Muscle layer of duodenum (tissue), 2 donors: Measurements from ENCODE around the gene AGFG2.
"Not testable (repeated sequence)": the region's sequence is repeated elsewhere in the genome, so short reads cannot be mapped to it uniquely, and the experiment has no call there.

Experiments
- H3K27ac ChIP-seq: one replicate; pipeline ENCODE4 v1.7.0; 2013; ENCODE audit warnings: mild to moderate bottlenecking, low read length
- H3K27me3 ChIP-seq: one replicate; pipeline ENCODE4 v1.7.0; 2013; ENCODE audit warnings: low read depth, mild to moderate bottlenecking, control low read depth, low read length
- H3K36me3 ChIP-seq, 2 donors: one replicate each; pipeline ENCODE4 v1.7.0; 2013; ENCODE audit warnings: low read length in 2 of 2, control low read depth in 1 of 2, mild to moderate bottlenecking in 1 of 2; ENCODE audit not compliant: insufficient read depth in 2 of 2, control insufficient read depth in 1 of 2
- H3K4me1 ChIP-seq, 2 donors: one replicate each; pipeline ENCODE4 v1.7.0; 2013; ENCODE audit warnings: low read length in 2 of 2, mild to moderate bottlenecking in 2 of 2, control low read depth in 1 of 2, moderate library complexity in 1 of 2; ENCODE audit not compliant: insufficient read depth in 2 of 2, control insufficient read depth in 1 of 2
- H3K4me3 ChIP-seq, 2 donors: one replicate each; pipeline ENCODE4 v1.7.0; 2013; ENCODE audit warnings: low read length in 2 of 2, low read depth in 1 of 2, mild to moderate bottlenecking in 1 of 2
- H3K9me3 ChIP-seq, 2 donors: one replicate each; pipeline ENCODE4 v1.7.0; 2013; ENCODE audit warnings: low read length in 2 of 2, control low read depth in 1 of 2, mild to moderate bottlenecking in 1 of 2; ENCODE audit not compliant: control insufficient read depth in 1 of 2
- donor health status: healthy.

AGFG2 gene

DNA sequence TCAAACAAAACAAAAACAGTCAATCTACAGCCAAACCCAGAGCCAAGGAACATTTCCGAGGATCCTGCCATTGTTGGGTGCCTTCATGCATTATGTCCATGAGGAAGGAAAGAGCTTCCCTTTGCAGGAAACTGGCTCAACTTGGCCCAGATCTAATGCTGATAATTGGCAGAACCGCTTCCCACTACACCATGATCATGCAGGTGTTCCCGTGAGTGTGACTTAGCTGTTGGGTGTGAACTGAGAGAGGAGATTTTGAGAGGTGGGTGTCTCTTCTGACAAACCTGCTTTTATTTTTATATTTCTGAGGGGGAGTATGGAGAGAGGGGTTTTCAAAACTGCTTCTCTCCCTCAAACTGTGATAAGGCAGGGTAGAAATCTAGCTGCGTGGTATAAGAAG lies 20.1 kb downstream of the AGFG2 start:
- H3K27ac ChIP-seq: no peak overlapping the region
- no peak overlapping the region for H3K4me3 ChIP-seq
- peaks cover 10 to 38% of the 10 kb centered on the region in 2 donors for H3K36me3 ChIP-seq
- H3K27me3 ChIP-seq: no peaks in the 10 kb centered on the region
- H3K9me3 ChIP-seq: no peaks in the 10 kb centered on the region
- peaks cover 0 to 5% of the 10 kb centered on the region in 2 donors for H3K4me1 ChIP-seq

DNA sequence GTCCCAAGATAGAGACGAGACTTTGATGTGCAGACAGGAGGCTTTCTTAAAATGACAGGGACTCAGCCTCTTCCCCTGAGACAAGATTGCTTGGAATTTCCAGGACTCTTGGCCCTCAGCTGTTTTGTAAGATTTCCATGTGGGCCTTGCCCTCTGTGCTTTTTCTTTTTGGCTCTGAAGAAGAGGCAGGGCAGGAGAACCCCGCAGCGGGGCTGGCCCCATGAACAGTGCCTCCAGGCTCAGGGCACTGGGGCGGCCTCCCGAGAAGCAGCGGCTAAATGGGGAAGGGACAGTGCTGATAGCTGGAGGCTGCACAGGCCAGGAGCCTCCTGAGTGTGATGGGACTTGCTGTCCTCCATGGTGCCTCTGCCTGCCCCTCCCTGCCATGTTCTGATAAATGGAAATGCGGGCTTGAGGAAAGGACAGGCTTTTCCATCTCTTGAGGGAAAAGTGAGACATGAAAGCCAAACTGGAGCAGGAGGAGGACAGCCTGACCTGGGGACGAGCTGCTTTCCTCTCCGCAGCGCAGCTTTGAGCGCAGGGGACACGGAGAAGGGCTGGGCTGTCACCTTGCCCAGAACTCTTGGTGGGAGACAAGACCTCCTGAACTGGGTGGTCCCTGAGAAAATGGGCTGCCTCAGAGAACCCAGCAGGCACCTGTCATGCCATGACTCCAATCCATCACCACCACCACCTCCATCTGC lies 22.6 kb downstream of the AGFG2 start:
- no peak overlapping the region for H3K27ac ChIP-seq
- no peak overlapping the region for H3K4me3 ChIP-seq
- H3K9me3 ChIP-seq: no peaks in the 10 kb centered on the region
- H3K27me3 ChIP-seq: no peaks in the 10 kb centered on the region
- peaks cover 0 to 5% of the 10 kb centered on the region in 2 donors for H3K4me1 ChIP-seq
- H3K36me3 ChIP-seq: peaks cover 4 to 22% of the 10 kb centered on the region in 2 donors

DNA sequence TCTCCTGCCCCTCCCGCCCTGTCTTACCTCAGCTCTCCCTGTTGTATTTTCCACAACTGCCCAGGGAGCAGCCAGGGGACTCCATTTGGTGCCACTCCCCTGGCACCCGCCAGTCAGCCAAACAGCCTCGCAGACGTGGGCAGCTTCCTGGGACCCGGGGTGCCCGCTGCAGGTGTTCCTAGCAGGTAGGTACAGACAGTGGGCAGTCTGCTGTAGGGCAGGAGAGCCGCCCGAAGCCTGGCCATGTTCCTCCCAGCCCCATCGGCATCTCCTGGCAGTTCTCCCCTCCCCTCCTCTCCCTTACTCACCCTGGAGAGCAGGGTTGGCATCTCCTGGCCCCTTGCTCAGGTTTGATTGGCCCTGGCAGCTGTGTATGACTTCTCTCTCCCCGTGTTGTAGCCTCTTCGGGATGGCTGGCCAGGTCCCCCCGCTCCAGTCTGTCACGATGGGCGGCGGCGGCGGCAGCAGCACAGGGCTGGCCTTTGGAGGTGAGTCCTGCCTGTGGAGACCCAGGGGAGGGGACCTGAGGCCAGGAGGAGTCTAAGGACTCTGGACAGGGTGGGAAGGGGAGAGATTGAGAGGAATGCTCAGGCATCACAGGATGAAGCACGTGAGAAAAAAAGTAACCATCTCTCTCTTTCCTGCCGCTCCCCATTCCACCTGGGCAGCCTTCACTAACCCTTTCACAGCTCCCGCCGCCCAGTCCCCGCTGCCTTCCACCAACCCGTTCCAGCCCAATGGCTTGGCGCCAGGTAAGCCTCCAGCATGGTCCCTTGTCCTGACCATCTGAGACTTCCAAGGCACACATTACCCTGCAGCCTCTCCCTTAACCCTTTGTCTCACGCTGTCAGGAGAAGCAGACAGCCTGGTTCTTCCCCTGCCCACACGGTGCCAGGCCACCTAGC lies 23.4 kb downstream of the AGFG2 start:
- Histone ChIP-seq H3K36me3 (peaks cover 4 to 18% of the 10 kb centered on the region in 2 donors), H3K9me3 (no peaks in the 10 kb centered on the region), H3K27ac (no peak overlapping the region), H3K4me3 (no peak overlapping the region), H3K27me3 (no peaks in the 10 kb centered on the region), H3K4me1 (peaks cover 0 to 5% of the 10 kb centered on the region in 2 donors)

DNA sequence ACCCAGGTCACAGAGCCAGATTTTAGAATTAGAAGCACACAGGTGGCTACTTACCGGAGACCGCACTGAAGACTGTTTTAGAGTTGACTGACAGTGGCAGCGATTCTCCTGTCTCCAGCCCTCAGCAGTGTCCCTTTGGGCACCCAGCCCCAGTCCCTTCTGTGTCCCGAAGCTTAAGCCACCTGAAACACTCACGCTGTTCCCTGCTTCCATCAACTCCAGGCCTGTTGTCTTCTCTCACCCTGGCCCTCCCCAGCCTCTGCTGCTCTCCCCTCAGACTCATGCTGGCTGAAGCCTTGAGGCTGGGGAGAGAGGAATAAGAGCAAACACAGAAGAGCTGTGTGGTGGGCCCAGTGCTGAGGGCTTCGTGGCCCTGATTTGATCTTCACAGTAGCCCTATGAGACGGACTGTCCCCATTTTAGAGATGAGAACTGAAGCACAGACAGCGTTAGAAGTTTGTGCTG lies 24.1 kb downstream of the AGFG2 start:
- Histone ChIP-seq H3K9me3 (no peaks in the 10 kb centered on the region), H3K36me3 (peaks cover 4 to 18% of the 10 kb centered on the region in 2 donors)

DNA sequence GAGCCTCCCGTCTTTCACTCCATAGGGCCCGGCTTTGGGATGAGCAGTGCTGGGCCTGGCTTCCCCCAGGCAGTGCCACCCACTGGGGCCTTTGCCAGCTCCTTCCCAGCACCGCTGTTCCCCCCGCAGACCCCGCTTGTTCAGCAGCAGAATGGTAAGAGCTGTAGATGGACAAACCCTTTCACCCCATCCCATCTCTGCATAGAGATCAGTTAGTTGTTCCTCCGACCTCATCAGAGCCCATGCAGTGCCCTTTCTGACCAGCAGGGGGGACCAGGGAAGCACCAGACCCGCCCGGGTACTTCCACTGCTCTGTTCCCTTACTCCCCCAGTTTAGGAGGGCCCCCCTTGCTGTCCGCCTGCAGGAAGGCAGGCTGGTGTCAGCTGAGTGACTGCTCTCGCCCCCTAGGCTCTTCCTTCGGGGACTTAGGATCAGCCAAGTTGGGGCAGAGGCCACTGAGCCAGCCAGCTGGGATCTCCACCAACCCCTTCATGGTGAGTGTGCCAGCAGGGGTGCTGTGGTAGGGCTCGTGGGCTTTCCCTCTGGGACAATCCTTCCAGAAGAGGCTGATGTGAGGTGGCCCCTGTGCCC lies 24.9 kb downstream of the AGFG2 start:
- peaks cover 0 to 5% of the 10 kb centered on the region in 2 donors for H3K4me1 ChIP-seq
- H3K27ac ChIP-seq: no peak overlapping the region

More for the DNA sequence above, 24.1 kb downstream of the AGFG2 start:
- Histone ChIP-seq H3K27ac (no peak overlapping the region), H3K27me3 (no peaks in the 10 kb centered on the region), H3K4me1 (peaks cover 0 to 5% of the 10 kb centered on the region in 2 donors), H3K4me3 (no peak overlapping the region)

DNA sequence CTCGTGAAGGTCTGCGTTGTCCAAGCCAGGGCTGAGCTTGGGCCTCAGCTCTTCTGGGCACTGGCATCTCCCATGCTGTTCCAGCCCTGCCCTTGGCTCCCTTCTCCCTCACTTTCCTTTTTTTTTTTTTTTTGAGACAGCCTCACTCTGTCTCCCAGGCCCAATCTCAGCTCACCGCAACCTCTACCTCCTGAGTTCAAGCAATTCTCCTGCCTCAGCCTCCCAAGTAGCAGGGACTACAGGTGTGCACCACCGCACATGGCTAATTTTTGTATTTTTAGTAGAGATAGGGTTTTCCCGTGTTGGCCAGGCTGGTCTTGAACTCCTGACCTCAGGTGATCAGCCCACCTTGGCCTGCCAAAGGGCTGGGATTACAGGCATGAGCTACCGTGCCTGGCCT lies 25.4 kb downstream of the AGFG2 start:
- H3K36me3 ChIP-seq: peaks cover 4 to 18% of the 10 kb centered on the region in 2 donors
- not testable (repeated sequence) for H3K27me3 ChIP-seq, H3K4me3 ChIP-seq, H3K27ac ChIP-seq, H3K4me1 ChIP-seq, H3K9me3 ChIP-seq

More for the DNA sequence above, 24.9 kb downstream of the AGFG2 start:
- Histone ChIP-seq H3K27me3 (no peaks in the 10 kb centered on the region), H3K4me3 (no peak overlapping the region), H3K9me3 (no peaks in the 10 kb centered on the region), H3K36me3 (peaks cover 4 to 18% of the 10 kb centered on the region in 2 donors)

DNA sequence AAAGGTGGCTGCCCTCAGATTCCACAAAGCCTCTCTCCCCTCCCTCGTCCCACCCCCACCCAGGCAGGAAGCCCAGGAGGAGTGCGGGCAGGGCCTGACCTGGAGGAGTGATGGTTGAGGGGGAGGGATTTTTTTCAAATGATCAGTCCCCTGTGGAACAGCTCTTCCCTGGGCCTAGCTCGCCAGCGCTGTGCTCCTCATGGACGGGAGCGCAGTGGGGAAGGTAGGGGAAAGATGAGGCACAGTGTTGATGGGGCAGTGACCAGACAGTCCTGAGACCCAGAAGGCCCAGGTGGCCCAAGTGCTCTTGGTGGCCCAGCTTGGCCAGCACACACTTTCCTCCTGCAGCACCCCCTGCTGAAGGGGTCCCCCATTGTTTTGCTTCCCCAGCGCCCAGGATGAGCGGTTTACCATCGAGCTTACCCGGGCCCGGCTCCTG lies 26.1 kb downstream of the AGFG2 start:
- Histone ChIP-seq H3K4me3 (no peak overlapping the region), H3K27me3 (no peaks in the 10 kb centered on the region), H3K27ac (no peak overlapping the region), H3K4me1 (peaks cover 0 to 10% of the 10 kb centered on the region in 2 donors), H3K36me3 (peaks cover 4 to 18% of the 10 kb centered on the region in 2 donors), H3K9me3 (no peaks in the 10 kb centered on the region)

DNA sequence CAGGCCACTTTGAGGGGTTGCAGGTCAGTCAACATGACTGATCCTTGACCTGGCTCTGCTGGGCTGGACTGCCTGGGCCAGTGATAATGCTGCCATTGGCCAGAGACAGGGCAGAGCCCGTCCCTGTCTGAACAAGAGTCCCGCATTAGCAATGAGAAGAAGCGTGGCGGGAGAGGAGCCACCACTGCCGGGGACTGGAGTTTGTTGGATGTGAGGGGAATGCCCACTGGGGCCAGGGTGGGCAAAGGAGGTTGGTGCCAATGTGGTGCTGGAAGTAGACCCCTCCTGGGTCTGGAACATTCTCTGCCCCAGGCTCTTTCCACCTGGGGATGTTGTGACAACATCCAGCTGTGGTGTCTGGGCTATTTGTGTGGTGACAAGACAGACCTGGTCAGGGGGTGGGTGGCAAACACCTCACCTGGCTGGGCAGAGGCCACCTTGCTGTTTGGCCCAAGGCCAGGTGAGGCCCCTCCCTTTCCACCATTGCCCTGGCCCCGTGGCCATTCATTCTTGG lies 27.1 kb downstream of the AGFG2 start:
- Histone ChIP-seq H3K9me3 (no peaks in the 10 kb centered on the region), H3K36me3 (peaks cover 4 to 18% of the 10 kb centered on the region in 2 donors), H3K27me3 (no peaks in the 10 kb centered on the region), H3K27ac (no peak overlapping the region), H3K4me1 (peaks cover 0 to 19% of the 10 kb centered on the region in 2 donors), H3K4me3 (no peak overlapping the region)

DNA sequence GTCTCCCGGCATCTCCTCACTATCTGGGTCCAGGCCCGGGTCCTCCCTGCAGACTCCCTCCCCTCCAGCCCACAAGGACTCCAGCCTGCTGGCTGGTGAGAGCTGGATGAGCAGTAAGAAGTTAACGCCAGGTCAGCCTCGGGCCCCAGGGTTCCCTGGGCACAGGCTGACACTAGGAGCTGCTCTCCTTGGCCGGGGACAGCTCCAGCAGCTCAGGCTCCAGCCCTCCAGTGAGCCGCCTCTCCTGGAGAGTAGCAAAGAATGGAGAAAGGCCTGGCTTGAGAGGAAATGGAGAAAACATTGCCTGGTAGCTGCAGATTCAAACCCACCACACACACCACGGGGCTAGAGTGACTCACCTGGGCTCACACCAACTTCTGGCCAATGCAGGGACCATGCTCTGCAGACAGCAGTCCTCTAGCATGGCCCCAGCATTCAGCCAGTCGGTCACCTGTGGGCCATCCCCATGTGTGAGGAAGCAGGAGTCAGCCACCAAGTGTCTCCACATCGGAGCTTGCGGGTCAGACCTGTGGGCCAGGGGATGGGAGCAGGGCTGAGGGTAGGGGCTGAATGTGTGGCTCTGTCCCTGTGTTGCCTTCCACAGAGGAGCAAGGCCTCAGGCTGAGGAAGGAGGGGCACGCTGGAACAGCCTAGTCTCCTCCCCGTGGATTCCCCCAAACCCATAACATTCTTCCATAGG lies 28.2 kb downstream of the AGFG2 start:
- peaks cover 0 to 21% of the 10 kb centered on the region in 2 donors for H3K4me1 ChIP-seq
- H3K36me3 ChIP-seq: peaks cover 4 to 15% of the 10 kb centered on the region in 2 donors
- no peak overlapping the region for H3K27ac ChIP-seq

DNA sequence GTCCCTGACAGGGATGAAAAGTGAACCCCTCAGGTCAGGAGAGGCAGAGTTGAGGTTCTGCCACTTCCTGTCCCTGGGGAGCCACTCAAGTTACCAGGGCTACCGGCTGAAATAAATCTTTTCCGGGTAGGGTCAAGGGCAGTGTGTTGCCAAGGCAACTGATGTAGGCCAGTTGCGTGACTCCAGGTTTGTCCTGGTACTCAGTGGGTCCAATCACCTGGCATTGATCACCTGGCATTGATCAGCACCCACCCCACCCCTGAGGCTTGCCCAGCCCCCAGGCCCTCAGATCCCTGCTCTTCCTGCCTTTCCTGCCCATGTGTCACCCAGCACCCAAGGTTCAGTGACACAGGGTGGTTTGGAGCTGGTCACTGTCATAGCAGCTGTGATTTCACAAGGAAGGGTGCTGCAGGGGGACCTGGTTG lies 28.8 kb downstream of the AGFG2 start:
- Histone ChIP-seq H3K27me3 (no peaks in the 10 kb centered on the region), H3K4me3 (no peak overlapping the region), H3K36me3 (peaks cover 3 to 9% of the 10 kb centered on the region in 2 donors), H3K4me1 (peaks cover 0 to 21% of the 10 kb centered on the region in 2 donors), H3K27ac (no peak overlapping the region), H3K9me3 (no peaks in the 10 kb centered on the region)

More for the DNA sequence above, 28.2 kb downstream of the AGFG2 start:
- Histone ChIP-seq H3K27me3 (no peaks in the 10 kb centered on the region), H3K4me3 (no peak overlapping the region), H3K9me3 (no peaks in the 10 kb centered on the region)
